Measurements from ENCODE around the gene SART1. TPM values are rescaled to one million over a fixed set of nuclear protein-coding genes. Genes with fewer than 3 reads are reported as not detected.

SART1 gene
- total and polyA plus RNA-seq, 4 donors: 31.4 to 145 (median 48.3) TPM

DNA sequence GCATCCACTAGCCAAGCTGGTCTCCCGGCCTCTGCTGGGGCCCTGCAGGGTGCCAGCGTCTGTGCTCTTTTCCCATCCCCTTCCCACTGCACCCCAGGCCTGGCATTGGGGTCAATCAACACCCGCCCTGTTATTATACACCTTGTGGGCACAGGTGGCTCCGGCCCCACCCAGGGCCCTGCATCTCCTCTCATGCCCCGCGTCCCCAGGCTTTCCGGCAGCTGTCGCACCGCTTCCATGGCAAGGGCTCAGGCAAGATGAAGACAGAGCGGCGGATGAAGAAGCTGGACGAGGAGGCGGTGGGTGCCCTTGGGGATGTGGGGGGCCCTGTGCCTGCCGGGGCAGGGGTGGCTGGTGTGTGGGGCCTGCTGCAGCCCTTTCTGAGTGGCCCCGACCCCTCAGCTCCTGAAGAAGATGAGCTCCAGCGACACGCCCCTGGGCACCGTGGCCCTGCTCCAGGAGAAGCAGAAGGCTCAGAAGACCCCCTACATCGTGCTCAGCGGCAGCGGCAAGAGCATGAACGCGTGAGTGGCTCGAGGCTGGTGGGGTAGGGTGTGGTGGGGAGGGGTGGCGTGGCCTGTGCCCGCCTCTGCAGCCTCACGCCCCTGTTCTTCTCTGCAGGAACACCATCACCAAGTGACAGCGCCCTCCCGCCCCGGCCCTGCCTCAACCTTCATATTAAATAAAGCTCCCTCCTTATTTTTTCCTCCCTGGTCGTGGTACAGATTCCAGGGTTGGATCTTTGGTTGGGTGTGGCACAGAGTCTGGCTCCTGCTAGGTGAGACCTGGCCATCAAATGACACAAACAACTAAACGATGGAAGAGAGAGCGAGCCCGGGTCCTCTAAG, 17.1 kb downstream of the SART1 start:
- Histone ChIP-seq H3K27ac (ENCODE audit: low read depth in 1 of 2, low read length in 1 of 2) (no peak overlapping the region), H3K9ac (ENCODE audit: insufficient read depth in 1 of 2, low read length in 2 of 2) (no peak overlapping the region), H3K4me1 (ENCODE audit: control insufficient read depth in 5 of 5, insufficient read depth in 5 of 5, low read length in 5 of 5) (peaks cover 0 to 1% (median 0%) of the 10 kb centered on the region in 5 donors), H3K36me3 (ENCODE audit: control insufficient read depth in 4 of 4, insufficient read depth in 4 of 4, low read length in 4 of 4) (peaks cover 8 to 38% (median 19%) of the 10 kb centered on the region in 4 donors), H3K4me3 (no peak overlapping the region), H3K27me3 (ENCODE audit: control insufficient read depth in 3 of 3, insufficient read depth in 3 of 3, low read length in 2 of 3) (no peaks in the 10 kb centered on the region), H3K9me3 (ENCODE audit: control insufficient read depth in 4 of 4, insufficient read depth in 3 of 4, low read length in 3 of 4) (no peaks in the 10 kb centered on the region)
- no peak for DNase-seq
- TF ChIP-seq, protein P1, sequence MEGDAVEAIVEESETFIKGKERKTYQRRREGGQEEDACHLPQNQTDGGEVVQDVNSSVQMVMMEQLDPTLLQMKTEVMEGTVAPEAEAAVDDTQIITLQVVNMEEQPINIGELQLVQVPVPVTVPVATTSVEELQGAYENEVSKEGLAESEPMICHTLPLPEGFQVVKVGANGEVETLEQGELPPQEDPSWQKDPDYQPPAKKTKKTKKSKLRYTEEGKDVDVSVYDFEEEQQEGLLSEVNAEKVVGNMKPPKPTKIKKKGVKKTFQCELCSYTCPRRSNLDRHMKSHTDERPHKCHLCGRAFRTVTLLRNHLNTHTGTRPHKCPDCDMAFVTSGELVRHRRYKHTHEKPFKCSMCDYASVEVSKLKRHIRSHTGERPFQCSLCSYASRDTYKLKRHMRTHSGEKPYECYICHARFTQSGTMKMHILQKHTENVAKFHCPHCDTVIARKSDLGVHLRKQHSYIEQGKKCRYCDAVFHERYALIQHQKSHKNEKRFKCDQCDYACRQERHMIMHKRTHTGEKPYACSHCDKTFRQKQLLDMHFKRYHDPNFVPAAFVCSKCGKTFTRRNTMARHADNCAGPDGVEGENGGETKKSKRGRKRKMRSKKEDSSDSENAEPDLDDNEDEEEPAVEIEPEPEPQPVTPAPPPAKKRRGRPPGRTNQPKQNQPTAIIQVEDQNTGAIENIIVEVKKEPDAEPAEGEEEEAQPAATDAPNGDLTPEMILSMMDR (IDR thresholded peaks at IDR 0.05; ENCODE audit: control extremely low read depth, extremely low read depth): no peak
- 92 to 97% methylated on average over 32 to 34 of the region's 34 CpGs for WGBS, 2 donors
- ATAC-seq (ENCODE audit: insufficient read depth, low FRiP score): no peak

DNA sequence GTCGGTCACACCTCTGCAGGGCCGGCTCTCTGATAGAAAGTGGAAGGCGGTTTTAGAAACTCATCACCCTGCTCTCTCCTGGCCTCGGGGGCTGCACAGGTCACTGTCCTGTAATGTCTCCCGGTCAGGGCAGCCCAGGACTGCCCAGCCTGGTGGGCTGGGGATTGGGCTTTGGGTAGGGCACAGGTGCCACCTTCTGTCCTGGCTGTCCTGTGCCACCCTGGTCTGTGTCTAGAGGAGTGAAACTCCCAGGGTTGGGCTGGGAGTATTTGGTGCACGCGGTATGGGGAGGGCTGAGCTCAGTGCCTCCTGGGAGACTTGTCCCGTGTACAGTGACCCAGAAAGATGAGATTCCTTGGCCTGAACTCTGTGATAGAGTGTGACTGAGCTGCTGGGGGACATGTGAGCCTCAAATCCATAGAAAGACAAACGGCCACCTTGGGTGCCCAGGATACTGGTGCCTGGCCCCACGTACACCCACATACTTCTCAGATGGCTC, 17.8 kb downstream of the SART1 start:
- whole genome bisulfite sequencing, 2 donors: 84 to 93% methylated on average over 10 of the region's 10 CpGs
- ATAC-seq (ENCODE audit: insufficient read depth, low FRiP score): no peak

DNA sequence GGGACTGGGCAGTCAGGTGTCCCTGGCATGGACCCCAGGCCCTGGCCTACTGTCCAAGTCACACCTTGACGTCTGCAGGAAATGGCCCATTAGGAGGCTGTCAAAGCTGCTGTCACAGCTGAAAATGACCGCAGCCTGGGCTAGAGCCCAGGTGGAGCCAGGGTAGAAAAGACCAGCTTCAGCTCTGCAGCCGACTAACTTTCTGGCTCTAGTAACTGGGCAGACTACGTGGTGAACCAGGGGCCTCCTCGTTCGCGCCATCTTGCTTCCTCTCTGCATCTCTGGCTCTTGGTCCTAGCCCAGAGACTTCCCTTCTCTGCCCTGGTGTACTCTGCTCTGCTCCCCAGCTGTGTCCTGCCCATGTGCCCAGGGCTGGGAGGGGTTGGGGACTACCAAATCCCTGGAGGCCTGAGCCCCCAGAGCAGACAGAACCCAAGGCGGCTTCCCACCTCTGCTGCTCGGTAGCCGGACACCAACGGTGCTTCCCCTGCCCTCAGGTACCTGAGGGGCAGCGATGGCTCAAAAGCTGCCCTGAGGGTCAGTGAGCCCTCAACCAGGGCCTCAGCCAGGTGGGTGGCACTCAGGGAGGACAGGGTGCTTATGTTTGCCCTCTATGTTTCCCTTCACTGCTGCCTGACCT, 19.7 kb downstream of the SART1 start:
- peaks cover 4 to 33% (median 15%) of the 10 kb centered on the region in 4 donors for H3K36me3 ChIP-seq (ENCODE audit: control insufficient read depth in 4 of 4, insufficient read depth in 4 of 4, low read length in 4 of 4)
- no peaks in the 10 kb centered on the region for H3K9me3 ChIP-seq (ENCODE audit: control insufficient read depth in 4 of 4, insufficient read depth in 3 of 4, low read length in 3 of 4)
- no peak overlapping the region for H3K4me3 ChIP-seq
- H3K9ac ChIP-seq (ENCODE audit: insufficient read depth in 1 of 2, low read length in 2 of 2): no peak overlapping the region
- no peaks in the 10 kb centered on the region for H3K27me3 ChIP-seq (ENCODE audit: control insufficient read depth in 3 of 3, insufficient read depth in 3 of 3, low read length in 2 of 3)
- H3K27ac ChIP-seq (ENCODE audit: low read depth in 1 of 2, low read length in 1 of 2): no peak overlapping the region
- no peaks in the 10 kb centered on the region for H3K4me1 ChIP-seq (ENCODE audit: control insufficient read depth in 5 of 5, insufficient read depth in 5 of 5, low read length in 5 of 5)
- 77 to 84% methylated on average over 12 of the region's 12 CpGs for WGBS, 2 donors
- no peak for ATAC-seq (ENCODE audit: insufficient read depth, low FRiP score)
- TF ChIP-seq, protein P1 (IDR thresholded peaks at IDR 0.05; ENCODE audit: control extremely low read depth, extremely low read depth): no peak
- DNase-seq: no peak

More for the DNA sequence above, 17.8 kb downstream of the SART1 start:
- DNase-seq: no peak
- Histone ChIP-seq H3K4me3 (no peak overlapping the region), H3K9me3 (ENCODE audit: control insufficient read depth in 4 of 4, insufficient read depth in 3 of 4, low read length in 3 of 4) (no peaks in the 10 kb centered on the region), H3K27ac (ENCODE audit: low read depth in 1 of 2, low read length in 1 of 2) (no peak overlapping the region), H3K4me1 (ENCODE audit: control insufficient read depth in 5 of 5, insufficient read depth in 5 of 5, low read length in 5 of 5) (peaks cover 0 to 1% (median 0%) of the 10 kb centered on the region in 5 donors), H3K36me3 (ENCODE audit: control insufficient read depth in 4 of 4, insufficient read depth in 4 of 4, low read length in 4 of 4) (peaks cover 7 to 38% (median 18%) of the 10 kb centered on the region in 4 donors), H3K27me3 (ENCODE audit: control insufficient read depth in 3 of 3, insufficient read depth in 3 of 3, low read length in 2 of 3) (no peaks in the 10 kb centered on the region), H3K9ac (ENCODE audit: insufficient read depth in 1 of 2, low read length in 2 of 2) (no peak overlapping the region)
- TF ChIP-seq, protein P1 (IDR thresholded peaks at IDR 0.05; ENCODE audit: control extremely low read depth, extremely low read depth): no peak
